ENCODE measurements around the gene SEPTIN1.
A peak's percentile ranks its signal among the peaks of the same experiment; 100 is the strongest.

- TF ChIP-seq CTCF (IDR thresholded peaks at IDR 0.05 in 2 of 3, conservative IDR thresholded peaks at IDR 0.05 in 1 of 3; ENCODE audit: borderline replicate concordance in 1 of 3, insufficient read depth in 1 of 3, low read depth in 2 of 3, low read length in 2 of 3) (no peak), EZH2 (IDR thresholded peaks at IDR 0.05) (no peak), POLR2A (IDR thresholded peaks at IDR 0.05; ENCODE audit: borderline replicate concordance, extremely low read depth, insufficient read depth, insufficient read length) (no peak), TCF7L2 (IDR thresholded peaks at IDR 0.05; ENCODE audit: borderline replicate concordance, extremely low read depth, insufficient read depth, insufficient read length) (peak; percentile 94), REST (IDR thresholded peaks at IDR 0.05; ENCODE audit: low read depth) (no peak), POLR2AphosphoS5 (IDR thresholded peaks at IDR 0.05; ENCODE audit: low read depth, low read length) (peak; percentile 44; the same call in 1 of the 2 replicates), SP1 (IDR thresholded peaks at IDR 0.05; ENCODE audit: low read depth) (no peak), EGR1 (IDR thresholded peaks at IDR 0.05; ENCODE audit: low read depth) (no peak), SRF (IDR thresholded peaks at IDR 0.05; ENCODE audit: low read depth) (no peak), ELF1 (IDR thresholded peaks at IDR 0.05; ENCODE audit: borderline replicate concordance, low read depth) (no peak)
Measured at GRCh38 chr16:30351586-30352419, 30.6 kb downstream of the SEPTIN1 start.

Data from HCT116 (cell line).